Measurements from ENCODE around the gene PTPRN2.

- TF ChIP-seq, protein P1, sequence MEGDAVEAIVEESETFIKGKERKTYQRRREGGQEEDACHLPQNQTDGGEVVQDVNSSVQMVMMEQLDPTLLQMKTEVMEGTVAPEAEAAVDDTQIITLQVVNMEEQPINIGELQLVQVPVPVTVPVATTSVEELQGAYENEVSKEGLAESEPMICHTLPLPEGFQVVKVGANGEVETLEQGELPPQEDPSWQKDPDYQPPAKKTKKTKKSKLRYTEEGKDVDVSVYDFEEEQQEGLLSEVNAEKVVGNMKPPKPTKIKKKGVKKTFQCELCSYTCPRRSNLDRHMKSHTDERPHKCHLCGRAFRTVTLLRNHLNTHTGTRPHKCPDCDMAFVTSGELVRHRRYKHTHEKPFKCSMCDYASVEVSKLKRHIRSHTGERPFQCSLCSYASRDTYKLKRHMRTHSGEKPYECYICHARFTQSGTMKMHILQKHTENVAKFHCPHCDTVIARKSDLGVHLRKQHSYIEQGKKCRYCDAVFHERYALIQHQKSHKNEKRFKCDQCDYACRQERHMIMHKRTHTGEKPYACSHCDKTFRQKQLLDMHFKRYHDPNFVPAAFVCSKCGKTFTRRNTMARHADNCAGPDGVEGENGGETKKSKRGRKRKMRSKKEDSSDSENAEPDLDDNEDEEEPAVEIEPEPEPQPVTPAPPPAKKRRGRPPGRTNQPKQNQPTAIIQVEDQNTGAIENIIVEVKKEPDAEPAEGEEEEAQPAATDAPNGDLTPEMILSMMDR (conservative IDR thresholded peaks at IDR 0.05 in 1 of 2, IDR thresholded peaks at IDR 0.05 in 1 of 2; ENCODE audit: low read depth in 1 of 2, low read length in 2 of 2): no peak
- TF ChIP-seq EZH2 (IDR thresholded peaks at IDR 0.05; ENCODE audit: low read length, missing control alignments): no peak
Observed at GRCh38 chr7:158544708-158545107, 42.9 kb downstream of the PTPRN2 start.

Data from fibroblast of lung (primary cell).